ENCODE data around the gene CFAP20. TPM values are rescaled to one million over a fixed set of nuclear protein-coding genes. Genes with fewer than 3 reads are reported as not detected.

Gene CFAP20
- total RNA-seq, 1 experiment from 2014 or later: 58.3 TPM

GRCh38 chr16:58099097-58099955, 29.9 kb downstream of the CFAP20 start:
- Histone ChIP-seq H3K4me1 (ENCODE audit: insufficient read depth, low read length) (no peaks in the 10 kb centered on the region), H3F3A (ENCODE audit: low read length, unreplicated experiment) (no peaks in the 10 kb centered on the region), H3K27me3 (ENCODE audit: low read length) (no peaks in the 10 kb centered on the region), H3K27ac (ENCODE audit: low read length) (no peak overlapping the region), H3K4me3 (ENCODE audit: low read length) (no peak overlapping the region), H3K4me2 (ENCODE audit: low read length) (no peak overlapping the region), H3K9ac (ENCODE audit: low read length) (no peak overlapping the region), H4K20me1 (ENCODE audit: low read length) (no peaks in the 10 kb centered on the region), H2AFZ (ENCODE audit: low read length) (no peak overlapping the region), H3K79me2 (ENCODE audit: low read length) (no peaks in the 10 kb centered on the region), H3K9me2 (replicated peaks; ENCODE audit: low read length) (no peaks in the 10 kb centered on the region), H3K36me3 (ENCODE audit: low read depth, low read length) (no peaks in the 10 kb centered on the region), H3K9me3 (ENCODE audit: low read length) (no peaks in the 10 kb centered on the region)
- ATAC-seq (no peak), DNase-seq (no peak)
- no peak for TF ChIP-seq EZH2phosphoT487 (IDR thresholded peaks at IDR 0.05; ENCODE audit: borderline replicate concordance, low read length)
- no peak for TF ChIP-seq EZH2 (IDR thresholded peaks at IDR 0.05; ENCODE audit: low read length, unreplicated experiment)
- TF ChIP-seq CTCF (conservative IDR thresholded peaks at IDR 0.05; ENCODE audit: low read depth, low read length): no peak
- POLR2A ChIA-PET (ENCODE audit: unreplicated experiment): no interaction called here
- no TSS peak for BruUV-seq (replicated peaks)
- intact Hi-C loops (cut with micrococcal nuclease): no loop called here
- CTCF ChIA-PET: no interaction called here

- H3K9me3 ChIP-seq (ENCODE audit: low read length): no peaks in the 10 kb centered on the region
- no peak overlapping the region for H3K4me2 ChIP-seq (ENCODE audit: low read length)
- no peak overlapping the region for H3K9ac ChIP-seq (ENCODE audit: low read length)
- intact Hi-C loops (cut with micrococcal nuclease): no loop called here
- no peaks in the 10 kb centered on the region for H4K20me1 ChIP-seq (ENCODE audit: low read length)
- no peaks in the 10 kb centered on the region for H3K36me3 ChIP-seq (ENCODE audit: low read depth, low read length)
- TF ChIP-seq CTCF (conservative IDR thresholded peaks at IDR 0.05; ENCODE audit: low read depth, low read length) (no peak), EZH2phosphoT487 (IDR thresholded peaks at IDR 0.05; ENCODE audit: borderline replicate concordance, low read length) (no peak), EZH2 (IDR thresholded peaks at IDR 0.05; ENCODE audit: low read length, unreplicated experiment) (no peak)
- H3K27ac ChIP-seq (ENCODE audit: low read length): no peak overlapping the region
- BruUV-seq (replicated peaks): no TSS peak
- DNase-seq (peak; percentile 35), ATAC-seq (peak; percentile 96)
- no peaks in the 10 kb centered on the region for H3K9me2 ChIP-seq (replicated peaks; ENCODE audit: low read length)
- no peaks in the 10 kb centered on the region for H3F3A ChIP-seq (ENCODE audit: low read length, unreplicated experiment)
- CTCF ChIA-PET: no interaction called here
- H3K79me2 ChIP-seq (ENCODE audit: low read length): no peaks in the 10 kb centered on the region
- H3K27me3 ChIP-seq (ENCODE audit: low read length): no peaks in the 10 kb centered on the region
- no peaks in the 10 kb centered on the region for H3K4me1 ChIP-seq (ENCODE audit: insufficient read depth, low read length)
- POLR2A ChIA-PET (ENCODE audit: unreplicated experiment): no interaction called here
- H2AFZ ChIP-seq (ENCODE audit: low read length): no peak overlapping the region
- no peak overlapping the region for H3K4me3 ChIP-seq (ENCODE audit: low read length)
Measured at GRCh38 chr16:58098207-58099096, 30.7 kb downstream of the CFAP20 start.
